HL-60/S4 (cell line): ENCODE results near the gene PARP14.
"Not testable (repeated sequence)": the region's sequence is repeated elsewhere in the genome, so short reads cannot be mapped to it uniquely, and the experiment has no call there.

Experiments
- in situ Hi-C: fragments of 300-500 bp; cut with MboI; formaldehyde crosslinking; loops from 2 replicates; pipeline ENCODE4 v1.14.3; 2022; ENCODE audit warnings: low sequenced_read_pairs

PARP14 gene

DNA sequence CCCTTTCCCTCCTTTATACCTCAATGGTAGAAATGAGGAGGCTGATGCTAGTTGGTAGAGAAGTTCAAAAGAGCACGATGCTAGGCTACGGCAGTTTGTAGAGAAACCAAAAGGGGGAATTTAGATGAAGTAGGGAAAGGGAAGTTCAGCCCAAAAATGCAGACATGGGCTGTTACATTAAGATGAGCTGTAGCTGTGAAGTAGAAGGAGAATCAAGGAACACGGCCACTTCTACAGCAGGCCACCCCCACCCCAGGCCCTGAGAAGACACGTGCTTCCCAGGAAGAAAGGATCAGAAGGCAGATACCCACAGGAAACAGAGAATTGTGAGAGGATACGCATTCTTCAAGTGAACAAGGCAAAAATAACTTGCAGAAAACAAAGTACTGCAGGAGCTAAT is 2.1 kb upstream of the PARP14 start:
- in situ Hi-C loops, result loop anchor here (10.0 to 25.0 kb wide), 2 partner anchors 124 to 291 kb away; partner anchors contain the start of genes FAM162A and MIX23

DNA sequence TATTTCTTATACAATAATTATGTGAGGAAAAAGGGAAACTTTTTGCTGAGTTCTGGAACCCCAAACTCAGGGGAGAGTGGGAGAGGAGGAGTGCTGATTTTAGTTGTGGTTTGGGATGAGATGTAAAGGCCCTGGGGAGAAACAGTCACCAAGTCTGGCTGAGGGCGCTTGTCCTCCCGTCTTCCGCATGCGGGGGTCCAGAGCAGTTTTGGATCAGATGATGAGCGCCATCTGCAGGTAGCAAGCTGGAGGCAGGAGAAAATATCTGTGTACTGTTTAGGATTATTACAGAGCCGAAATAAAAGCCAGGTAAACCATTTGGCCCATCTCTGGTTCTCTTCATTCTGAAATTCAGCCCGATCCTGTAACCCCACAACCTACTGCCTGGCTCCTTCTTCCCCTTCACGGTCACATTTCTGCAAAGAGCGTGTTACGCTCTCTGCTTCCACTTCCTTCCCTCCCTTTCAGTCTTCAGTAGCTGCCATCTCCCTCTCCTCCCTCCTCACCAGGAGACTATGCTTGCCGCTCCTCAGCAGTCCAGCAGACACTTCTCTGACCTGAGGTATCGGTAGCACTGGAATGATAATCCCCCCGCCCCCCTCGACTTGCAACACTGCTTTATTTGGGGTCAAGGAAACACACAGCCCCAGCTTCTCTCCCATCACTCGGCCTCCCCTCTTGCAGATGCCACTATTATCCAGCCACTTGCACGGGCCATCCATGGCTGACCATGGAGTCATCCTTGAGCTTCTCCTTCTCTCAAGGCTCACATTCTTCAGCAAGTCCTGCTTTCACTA is 1.4 kb upstream of the PARP14 start:
- in situ Hi-C loops, result loop anchor here (10.0 to 25.0 kb wide), 2 partner anchors 124 to 292 kb away; partner anchors contain the start of genes FAM162A and MIX23

DNA sequence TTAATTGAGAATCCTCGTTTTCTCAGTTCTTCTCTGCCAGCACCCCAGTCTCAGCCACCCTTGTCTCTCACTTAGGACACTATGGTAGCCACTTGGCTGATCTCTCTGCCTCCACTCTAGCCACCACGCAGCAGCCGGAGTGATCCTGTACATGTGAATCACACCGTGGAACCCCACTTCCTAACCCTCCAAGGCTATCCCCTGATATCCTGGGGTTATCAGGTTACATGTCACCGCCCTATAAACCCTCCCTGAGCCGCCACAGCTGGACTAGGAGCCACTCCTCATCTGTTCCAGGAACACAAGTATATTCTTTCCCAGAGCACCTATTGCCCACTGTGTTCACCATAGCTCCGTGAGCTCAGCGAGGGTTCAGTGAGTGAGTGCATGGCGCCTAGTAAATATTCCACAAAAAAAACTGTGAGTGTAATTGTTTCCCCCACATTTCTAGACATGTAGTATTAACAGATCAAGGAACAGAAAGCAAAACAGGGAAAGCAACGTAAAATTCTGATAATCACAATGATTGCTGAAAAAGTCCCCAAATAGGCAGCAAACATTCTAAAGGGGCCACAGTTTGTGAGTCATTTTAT is 661 bp upstream of the PARP14 start:
- in situ Hi-C loops, result loop anchor here (10.0 to 25.0 kb wide), 2 partner anchors 125 to 293 kb away; partner anchors contain the start of genes FAM162A and MIX23

DNA sequence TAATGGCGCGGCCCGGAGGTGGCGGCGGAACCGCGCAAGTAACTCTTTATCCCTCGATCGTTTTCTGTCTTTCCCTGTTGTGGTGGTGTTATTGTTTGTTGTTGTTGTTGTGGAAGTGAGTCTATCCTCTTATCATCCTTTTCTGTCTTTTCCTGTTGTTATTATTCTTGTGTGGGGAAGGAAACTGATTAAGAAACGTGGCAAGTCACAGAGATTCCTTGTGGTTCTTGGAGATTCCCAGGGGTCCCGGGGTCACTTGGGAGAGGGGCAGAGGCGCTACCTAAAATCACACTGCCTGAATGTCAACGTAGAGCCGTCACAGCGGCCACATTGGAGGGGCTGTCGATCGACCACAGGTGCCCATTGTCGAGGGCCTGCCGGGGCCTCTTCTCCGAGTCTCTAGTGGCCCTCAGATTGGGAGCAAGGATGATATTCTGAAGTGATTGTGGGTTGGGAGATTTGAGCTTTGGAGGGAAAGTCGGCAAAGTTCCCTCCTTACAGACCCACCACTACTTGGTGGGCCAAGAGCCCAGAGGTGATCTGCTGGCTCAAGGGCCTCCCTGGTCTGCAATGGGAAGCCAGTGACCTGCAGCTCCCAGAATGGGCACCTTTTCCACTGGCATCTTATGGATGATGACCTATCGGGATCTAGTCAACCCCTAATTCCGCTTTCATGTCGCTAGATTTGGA is 790 bp downstream of the PARP14 start:
- in situ Hi-C loops, result loop anchor here (25.0 kb wide), 1 partner anchor 294 kb away; the partner anchor contains the start of genes FAM162A and MIX23

DNA sequence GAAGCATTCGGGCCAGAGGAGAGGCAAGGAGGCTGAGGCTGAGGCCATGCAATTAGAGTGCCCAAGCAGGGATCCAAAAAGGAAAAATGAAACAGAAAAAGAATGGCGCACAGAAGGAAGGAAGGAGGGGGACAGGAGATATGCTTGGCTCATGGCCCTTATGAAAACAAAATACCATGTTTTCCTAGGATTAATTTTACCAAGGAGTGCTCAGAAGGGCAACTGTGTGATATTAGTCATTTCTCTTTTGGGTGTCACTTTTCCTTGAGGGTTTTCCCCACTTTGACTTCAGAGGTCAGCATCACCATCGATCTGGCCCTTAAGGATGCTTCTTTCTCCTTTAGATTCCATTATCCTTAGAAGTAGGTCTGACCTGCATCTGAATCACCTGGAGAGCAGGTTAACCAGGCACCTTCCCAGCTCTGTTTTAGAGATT is 1.4 kb downstream of the PARP14 start:
- in situ Hi-C loops, result loop anchor here (25.0 kb wide), 1 partner anchor 295 kb away; the partner anchor contains the start of genes FAM162A and MIX23

GRCh38 chr3:122682778-122683411 is 2.3 kb downstream of the PARP14 start:
- in situ Hi-C loops, result loop anchor here (25.0 kb wide), 1 partner anchor 296 kb away; the partner anchor contains the start of genes FAM162A and MIX23

- in situ Hi-C loops, result loop anchor here (25.0 kb wide), 1 partner anchor 300 kb away; the partner anchor contains the start of genes FAM162A and MIX23
These were observed 6.7 kb downstream of the PARP14 start for GRCh38 chr3:122687298-122687697.

- in situ Hi-C loops, result loop anchor here (25.0 kb wide), 1 partner anchor 302 kb away; the partner anchor contains the start of genes FAM162A and MIX23
These were observed 8.4 kb downstream of the PARP14 start for GRCh38 chr3:122688996-122689395.

DNA sequence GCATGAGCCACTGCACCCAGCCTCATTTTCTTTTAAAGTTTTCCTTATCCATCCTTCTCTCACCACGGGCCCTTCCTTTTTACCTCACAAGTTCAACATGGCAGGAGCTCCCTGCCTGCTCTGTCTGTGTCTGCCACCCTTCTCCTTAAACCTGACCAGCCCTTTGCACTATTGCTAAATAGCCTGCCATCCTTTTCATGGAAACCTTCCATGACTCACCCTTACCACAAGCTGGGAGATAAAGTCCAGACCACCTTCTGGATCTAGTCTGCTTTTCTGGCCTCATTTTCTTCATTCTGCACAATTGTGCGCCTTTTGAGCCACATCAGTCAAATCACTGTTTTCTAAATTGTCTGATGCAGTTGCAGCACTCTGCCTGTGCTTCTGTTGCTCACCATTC is 8.9 kb downstream of the PARP14 start:
- in situ Hi-C loops, result loop anchor here (25.0 kb wide), 1 partner anchor 302 kb away; the partner anchor contains the start of genes FAM162A and MIX23

DNA sequence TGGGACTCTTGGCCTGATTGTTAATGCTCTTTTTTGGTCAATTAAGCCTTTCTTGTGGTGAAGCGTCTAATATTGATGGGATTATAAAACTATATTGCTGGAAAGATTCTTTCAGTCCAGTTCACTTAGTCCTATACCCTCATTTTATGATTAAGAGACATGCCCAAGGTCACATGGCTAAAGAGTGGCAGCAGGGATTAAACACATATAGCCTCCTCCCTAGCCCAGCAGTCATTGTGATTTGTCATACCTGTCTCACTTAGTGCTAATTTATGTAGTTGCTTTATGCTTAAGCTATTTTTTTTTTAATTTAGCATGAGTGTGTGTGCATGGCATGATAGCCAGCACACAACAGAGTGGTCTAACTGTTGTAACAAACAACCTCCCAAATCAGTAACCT is 9.5 kb downstream of the PARP14 start:
- in situ Hi-C loops, result loop anchor here (25.0 kb wide), 1 partner anchor 303 kb away; the partner anchor contains the start of genes FAM162A and MIX23

GRCh38 chr3:122691195-122691594 is 10.6 kb downstream of the PARP14 start:
- in situ Hi-C loops, result loop anchor here (25.0 kb wide), 1 partner anchor 304 kb away; the partner anchor contains the start of genes FAM162A and MIX23

DNA sequence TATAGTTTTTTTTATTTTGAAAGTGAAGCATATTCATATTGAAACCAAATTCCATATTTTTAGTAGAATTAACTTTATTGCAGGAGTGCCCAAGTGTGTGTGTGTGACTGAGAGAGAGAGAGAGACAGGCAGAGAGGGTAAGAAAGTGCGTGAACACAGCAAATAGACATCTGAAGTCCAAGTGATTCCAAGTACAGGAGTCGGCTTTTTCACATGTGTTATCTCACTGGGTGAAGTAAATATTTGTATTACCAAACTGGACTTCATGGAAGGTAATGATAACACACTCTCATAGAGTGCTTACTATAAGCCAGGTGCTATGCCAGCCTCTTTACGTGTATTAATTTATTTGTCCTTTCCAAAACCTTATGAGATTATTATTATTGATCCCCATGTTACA is 12.0 kb downstream of the PARP14 start:
- in situ Hi-C loops, result loop anchor here (25.0 kb wide), 1 partner anchor 305 kb away; the partner anchor contains the start of genes FAM162A and MIX23

DNA sequence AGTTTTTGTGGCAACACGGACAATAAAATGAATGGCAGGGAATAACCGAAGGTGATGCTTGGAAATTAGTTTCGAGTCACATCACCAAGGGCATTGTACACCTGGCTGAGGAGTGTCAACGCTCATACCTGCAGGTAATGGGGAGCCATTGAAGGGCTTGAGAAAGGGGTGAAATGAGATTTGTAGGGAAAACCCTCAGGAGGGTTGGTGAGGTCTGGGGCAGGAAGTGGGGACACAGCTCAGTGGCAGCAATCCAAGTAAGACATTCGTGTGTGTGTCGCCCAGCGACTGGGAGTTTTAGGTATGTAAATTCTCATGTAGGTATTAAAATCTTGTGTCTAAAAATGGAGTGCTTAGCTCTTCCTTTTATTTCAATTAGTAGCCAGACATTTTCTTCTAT is 14.3 kb downstream of the PARP14 start:
- in situ Hi-C loops, result loop anchor here (25.0 kb wide), 1 partner anchor 308 kb away; the partner anchor contains the start of genes FAM162A and MIX23

- in situ Hi-C loops, result loop anchor here (25.0 kb wide), 1 partner anchor 309 kb away; the partner anchor contains the start of genes FAM162A and MIX23
These were observed 15.4 kb downstream of the PARP14 start for GRCh38 chr3:122695927-122696561.

DNA sequence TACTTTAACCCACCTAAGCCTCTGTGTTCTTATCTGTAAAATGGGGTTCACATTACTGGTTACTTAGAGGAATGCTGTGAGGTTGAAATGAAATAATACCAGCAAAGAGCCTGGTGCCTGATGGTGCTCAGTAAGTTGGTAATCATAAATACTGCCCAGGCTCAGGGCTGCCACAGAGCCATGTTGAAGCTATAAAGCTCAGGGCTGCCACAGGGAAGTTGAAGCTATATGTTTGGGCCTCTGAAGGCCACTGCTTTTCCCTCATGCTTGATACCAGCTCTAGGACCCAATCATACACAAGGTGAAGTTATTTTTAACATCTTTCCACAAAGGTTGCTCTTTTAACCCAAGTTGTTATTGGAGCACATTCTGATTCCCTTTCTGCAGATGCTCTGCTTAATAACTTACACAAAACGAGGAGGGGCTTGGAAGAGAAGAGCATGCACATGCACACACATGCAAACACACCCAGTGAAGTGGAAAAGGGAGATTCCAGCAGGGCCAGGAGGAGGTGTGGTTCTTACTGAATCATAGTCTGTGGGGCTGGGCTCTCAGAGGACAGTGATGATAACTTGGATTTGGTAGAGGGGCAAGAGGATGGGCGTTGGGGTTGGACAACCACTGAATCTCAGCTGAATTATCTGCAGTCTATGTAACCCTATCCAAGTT is 17.4 kb downstream of the PARP14 start:
- in situ Hi-C loops, result loop anchor here (25.0 kb wide), 1 partner anchor 311 kb away; the partner anchor contains the start of genes FAM162A and MIX23

DNA sequence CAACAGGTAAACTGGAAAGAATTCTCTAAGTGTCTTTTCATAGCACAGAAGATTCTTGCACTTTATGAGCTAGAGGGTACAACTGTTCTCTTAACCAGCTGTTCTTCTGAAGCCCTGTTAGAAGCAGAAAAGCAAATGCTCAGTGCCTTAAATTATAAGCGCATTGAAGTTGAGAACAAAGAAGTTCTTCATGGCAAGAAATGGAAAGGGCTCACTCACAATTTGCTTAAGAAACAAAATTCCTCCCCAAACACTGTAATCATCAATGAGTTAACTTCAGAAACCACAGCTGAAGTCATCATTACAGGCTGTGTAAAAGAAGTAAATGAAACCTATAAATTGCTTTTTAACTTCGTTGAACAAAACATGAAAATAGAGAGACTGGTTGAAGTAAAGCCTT is 19.6 kb downstream of the PARP14 start:
- in situ Hi-C loops, result no loop called here

DNA sequence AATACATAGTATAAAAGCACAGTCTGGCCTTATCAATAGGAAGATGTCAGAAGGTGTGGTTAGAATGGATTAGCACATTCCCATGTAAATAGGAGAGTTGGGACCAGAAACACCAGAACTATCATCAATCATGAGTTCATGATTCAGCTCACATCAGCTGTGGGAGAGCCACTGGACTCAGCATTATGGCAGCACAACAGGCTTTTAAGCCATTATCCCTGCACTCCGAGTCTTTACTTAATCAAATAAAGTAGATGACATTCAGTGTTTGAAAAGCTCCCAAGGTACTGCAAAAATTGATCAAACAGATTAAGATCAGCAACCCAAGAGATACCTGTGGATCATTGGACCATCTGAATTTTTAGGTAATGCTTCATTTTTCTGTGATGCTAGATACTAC is 24.7 kb downstream of the PARP14 start:
- in situ Hi-C loops, result no loop called here

- in situ Hi-C loops, result not testable (repeated sequence)
These were observed 30.1 kb downstream of the PARP14 start for GRCh38 chr3:122710616-122711251.
